ENCODE measurements around the gene CDKN2AIPNL.
"Not testable (repeated sequence)": the region's sequence is repeated elsewhere in the genome, so short reads cannot be mapped to it uniquely, and the experiment has no call there.

Gene CDKN2AIPNL

GRCh38 chr5:134437847-134438581, 26.3 kb upstream of the CDKN2AIPNL start:
- DNase-seq, result no peak

GRCh38 chr5:134437340-134437846, 25.7 kb upstream of the CDKN2AIPNL start:
- no peak for DNase-seq

GRCh38 chr5:134436523-134437339, 25.1 kb upstream of the CDKN2AIPNL start:
- peak; percentile 76 for DNase-seq

GRCh38 chr5:134435560-134435959, 23.9 kb upstream of the CDKN2AIPNL start:
- no peak for DNase-seq

- DNase-seq, result no peak
These were observed 21.1 kb upstream of the CDKN2AIPNL start for GRCh38 chr5:134432677-134433359.

GRCh38 chr5:134432174-134432573, 20.5 kb upstream of the CDKN2AIPNL start:
- DNase-seq, result no peak

- no peak for DNase-seq
These were observed 18.4 kb upstream of the CDKN2AIPNL start for GRCh38 chr5:134430001-134430569.

- no peak for DNase-seq
These were observed 15.9 kb upstream of the CDKN2AIPNL start for GRCh38 chr5:134427540-134428041.

GRCh38 chr5:134426361-134426760, 14.7 kb upstream of the CDKN2AIPNL start:
- DNase-seq, result no peak

- no peak for DNase-seq
These were observed 11.7 kb upstream of the CDKN2AIPNL start for GRCh38 chr5:134423376-134423775.

GRCh38 chr5:134422791-134423365, 11.2 kb upstream of the CDKN2AIPNL start:
- DNase-seq, result no peak

GRCh38 chr5:134421038-134421437, 9.4 kb upstream of the CDKN2AIPNL start:
- not testable (repeated sequence) for DNase-seq

- no peak for DNase-seq
These were observed 8.7 kb upstream of the CDKN2AIPNL start for GRCh38 chr5:134420343-134420742.

GRCh38 chr5:134418958-134419357, 7.3 kb upstream of the CDKN2AIPNL start:
- DNase-seq, result no peak

GRCh38 chr5:134417707-134418106, 6.0 kb upstream of the CDKN2AIPNL start:
- DNase-seq, result no peak

GRCh38 chr5:134413046-134413445, 1.4 kb upstream of the CDKN2AIPNL start:
- no peak for DNase-seq

GRCh38 chr5:134411228-134411545, 494 bp downstream of the CDKN2AIPNL start:
- DNase-seq, result no peak

- no peak for DNase-seq
These were observed 859 bp downstream of the CDKN2AIPNL start for GRCh38 chr5:134410822-134411221.

GRCh38 chr5:134409321-134409720, 2.4 kb downstream of the CDKN2AIPNL start:
- no peak for DNase-seq

- no peak for DNase-seq
These were observed 5.3 kb downstream of the CDKN2AIPNL start for GRCh38 chr5:134406390-134406789.

- DNase-seq, result no peak
These were observed 7.7 kb downstream of the CDKN2AIPNL start for GRCh38 chr5:134403951-134404350.

GRCh38 chr5:134398609-134399155, 13.0 kb downstream of the CDKN2AIPNL start:
- no peak for DNase-seq
